GM18508 (cell line): Measurements from ENCODE around the gene SLC38A10.

Experiments
- ATAC-seq: cut with Tn5 transposase; IDR thresholded peaks from one replicate; pipeline ENCODE4 v1.9.1; 2021; ENCODE audit warnings: moderate number of reproducible peaks; ENCODE audit not compliant: insufficient read depth, unreplicated experiment

SLC38A10 gene

GRCh38 chr17:81260171-81260570 is 34.9 kb downstream of the SLC38A10 start:
- ATAC-seq = no peak

GRCh38 chr17:81259058-81259605 is 36.0 kb downstream of the SLC38A10 start:
- no peak for ATAC-seq

GRCh38 chr17:81258292-81258691 is 36.8 kb downstream of the SLC38A10 start:
- ATAC-seq = no peak

- no peak for ATAC-seq
Measured at GRCh38 chr17:81257533-81257932, 37.6 kb downstream of the SLC38A10 start.

- no peak for ATAC-seq
Measured at GRCh38 chr17:81256616-81257015, 38.5 kb downstream of the SLC38A10 start.

- no peak for ATAC-seq
Measured at GRCh38 chr17:81254955-81255717, 40.0 kb downstream of the SLC38A10 start.

GRCh38 chr17:81253358-81254131 is 41.6 kb downstream of the SLC38A10 start:
- no peak for ATAC-seq

- ATAC-seq = no peak
Measured at GRCh38 chr17:81252987-81253329, 42.1 kb downstream of the SLC38A10 start.

GRCh38 chr17:81252326-81252986 is 42.7 kb downstream of the SLC38A10 start:
- ATAC-seq = no peak

- ATAC-seq = no peak
Measured at GRCh38 chr17:81251709-81252301, 43.3 kb downstream of the SLC38A10 start.

- ATAC-seq = no peak
Measured at GRCh38 chr17:81251094-81251708, 43.9 kb downstream of the SLC38A10 start.

- ATAC-seq = no peak
Measured at GRCh38 chr17:81250286-81251093, 44.6 kb downstream of the SLC38A10 start.

- ATAC-seq = no peak
Measured at GRCh38 chr17:81249223-81250040, 45.7 kb downstream of the SLC38A10 start.

- ATAC-seq = no peak
Measured at GRCh38 chr17:81248649-81249048, 46.5 kb downstream of the SLC38A10 start.

- no peak for ATAC-seq
Measured at GRCh38 chr17:81247339-81247990, 47.6 kb downstream of the SLC38A10 start.

- ATAC-seq = no peak
Measured at GRCh38 chr17:81246679-81247338, 48.3 kb downstream of the SLC38A10 start.

GRCh38 chr17:81246343-81246670 is 48.8 kb downstream of the SLC38A10 start:
- ATAC-seq = no peak
